Stimulated activated CD4-positive, alpha-beta T cell treated with anti-CD3 and anti-CD28 coated beads, Interleukin-2, amount 100 ng/mL, for 24 hours (primary cell): ENCODE data around the gene ARL3.
"Not testable (repeated sequence)": the region's sequence is repeated elsewhere in the genome, so short reads cannot be mapped to it uniquely, and the experiment has no call there.

ENCODE experiments used
- DNase-seq, 2 donors: peaks; one replicate each; pipeline ENCODE4 v3.0.0-alpha.2; 2020

Gene ARL3

DNA sequence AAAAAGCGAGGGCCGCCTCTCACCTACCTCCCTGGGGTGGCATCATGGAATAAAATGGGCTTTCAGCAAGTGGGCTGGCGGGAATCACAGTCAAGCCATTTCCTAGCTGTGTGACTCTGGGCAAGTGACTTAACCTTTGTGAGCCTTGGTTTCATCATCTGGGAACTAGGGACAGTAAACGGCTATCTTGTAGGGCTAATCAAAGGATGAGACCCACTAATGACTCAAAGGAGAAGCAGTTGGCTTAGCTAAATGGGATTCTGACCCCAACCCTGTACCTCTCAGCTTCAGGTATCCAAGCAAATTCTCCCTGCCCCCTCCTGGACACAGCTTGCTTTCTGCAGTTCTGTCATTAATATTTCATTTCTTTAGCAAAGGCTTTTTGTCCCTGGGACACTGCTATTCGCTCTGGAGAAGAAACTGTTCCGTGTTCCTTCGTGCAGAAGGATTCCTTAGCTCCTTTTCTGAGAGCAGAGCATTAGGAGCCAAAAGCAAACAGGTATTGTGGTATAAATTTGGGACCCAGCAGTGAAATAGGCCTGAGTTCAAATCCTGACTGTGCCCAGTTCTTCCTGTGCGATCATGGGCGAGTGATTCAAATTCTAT lies 44.0 kb downstream of the ARL3 start:
- no peak for DNase-seq

DNA sequence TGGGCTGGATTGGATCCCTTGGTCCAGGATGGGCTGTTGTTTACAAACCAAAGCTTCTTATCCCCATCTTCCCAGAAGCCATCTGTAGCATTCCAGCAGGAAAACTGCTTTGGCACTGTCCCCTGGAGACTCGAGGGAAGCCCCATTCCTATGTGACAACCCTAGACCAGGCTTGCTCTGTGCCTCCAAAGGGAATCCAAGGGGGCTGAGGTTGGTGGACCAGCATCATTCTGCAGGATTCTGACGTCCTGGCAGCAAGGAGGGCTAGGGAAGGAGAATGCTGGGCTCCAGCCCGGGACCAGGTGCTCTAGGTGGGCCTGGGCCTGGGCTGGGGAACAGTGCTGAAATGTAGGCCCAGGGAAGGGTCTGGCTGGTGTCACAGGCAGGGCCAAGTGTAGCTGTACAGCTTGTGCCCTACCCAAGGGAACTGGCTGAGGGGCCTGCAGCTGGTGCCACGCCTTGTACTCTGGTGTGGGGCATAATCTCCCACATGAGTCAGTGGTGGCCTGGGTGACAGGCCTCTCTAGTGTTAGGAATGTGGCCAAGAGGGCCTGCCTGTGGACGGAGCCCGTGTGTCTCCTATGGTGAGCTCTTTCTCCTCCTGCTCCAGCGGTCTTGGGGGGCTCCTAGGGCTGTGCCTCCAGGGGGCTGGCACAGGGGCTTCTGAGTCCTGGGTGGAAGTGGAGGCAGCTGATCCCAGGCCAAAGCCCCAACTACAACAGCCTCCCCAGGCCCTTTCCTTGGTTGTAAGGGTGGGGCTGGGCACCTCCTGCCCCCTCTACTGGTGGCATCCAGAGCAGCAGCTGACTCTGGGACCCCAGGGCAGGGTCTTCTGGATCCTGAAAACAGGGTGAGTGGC lies 44.8 kb downstream of the ARL3 start:
- no peak for DNase-seq

DNA sequence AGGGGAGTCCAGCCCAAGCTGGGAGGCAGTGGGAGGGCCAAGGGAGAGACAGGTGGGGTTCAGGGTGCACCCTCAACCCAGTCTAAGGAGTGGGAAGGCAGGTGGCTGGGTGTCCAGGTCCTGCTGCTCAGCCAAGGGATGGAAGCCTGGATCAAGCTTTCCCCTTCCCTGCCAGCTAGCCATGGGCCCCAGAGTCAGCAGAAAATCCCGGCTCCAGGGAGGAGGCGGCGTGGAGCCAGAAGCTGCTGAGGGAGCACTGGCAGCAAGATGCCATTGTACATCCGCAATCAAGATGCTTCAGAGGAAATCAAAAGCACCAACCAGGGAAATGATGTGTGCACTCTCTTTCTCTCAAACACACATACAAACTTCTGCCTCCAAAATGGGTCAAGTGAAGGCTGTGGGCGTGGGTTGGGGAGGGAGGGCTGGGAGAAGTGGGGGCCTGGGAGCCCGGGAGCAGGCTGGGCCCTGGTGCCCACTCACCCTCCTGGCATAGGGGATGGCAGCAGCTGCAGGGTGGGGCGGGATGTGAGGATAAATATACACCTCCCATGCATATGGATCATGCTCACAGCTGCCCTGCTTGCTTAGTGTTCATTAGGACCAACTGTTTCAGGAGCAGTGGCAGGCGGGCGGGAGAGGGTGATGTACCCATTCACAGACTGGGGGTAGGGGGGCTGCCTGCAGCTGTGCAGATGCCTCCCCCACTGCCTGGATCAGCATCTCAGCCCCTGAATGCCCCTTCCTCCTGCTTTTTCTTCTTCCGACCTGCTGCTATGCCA lies 45.7 kb downstream of the ARL3 start:
- DNase-seq, result no peak

DNA sequence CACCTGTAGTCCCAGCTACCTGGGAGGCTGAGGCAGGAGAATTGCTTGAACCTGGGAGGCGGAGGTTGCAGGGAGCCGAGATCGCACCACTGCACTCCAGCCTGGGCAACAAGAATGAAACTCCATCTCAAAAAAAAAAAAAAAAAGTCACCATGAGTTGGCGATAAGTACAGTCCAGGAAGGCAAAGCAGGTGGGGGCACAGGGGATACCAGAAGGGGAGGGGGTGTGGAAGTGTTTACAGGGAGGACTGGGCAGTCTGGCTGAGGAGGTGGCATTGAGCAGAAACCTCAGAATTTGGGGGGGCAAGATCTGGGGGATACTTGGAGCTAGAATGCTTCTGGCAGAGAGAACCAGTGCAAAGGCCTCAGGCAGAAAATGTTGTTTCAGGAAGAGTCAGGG lies 46.8 kb downstream of the ARL3 start:
- not testable (repeated sequence) for DNase-seq

GRCh38 chr10:102665904-102666509 lies 48.2 kb downstream of the ARL3 start:
- DNase-seq, result no peak

DNA sequence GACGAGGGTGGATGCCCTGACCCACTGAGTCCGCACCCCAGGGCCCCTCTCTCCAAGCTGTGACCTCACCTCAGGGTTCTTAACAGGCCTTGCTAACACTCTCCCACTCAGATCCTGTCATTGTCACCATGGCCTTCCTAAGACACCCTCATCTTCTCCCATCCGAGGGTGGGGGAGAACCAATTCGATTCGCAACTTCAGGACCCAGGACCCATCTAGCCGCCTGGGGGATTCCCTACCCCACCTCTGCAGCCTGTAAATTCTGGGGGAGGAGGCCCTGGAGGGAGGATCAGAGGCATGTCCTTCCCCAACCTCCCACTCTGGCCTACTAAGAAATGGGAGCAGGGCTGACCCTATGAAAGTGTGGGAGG lies 52.6 kb downstream of the ARL3 start:
- no peak for DNase-seq

DNA sequence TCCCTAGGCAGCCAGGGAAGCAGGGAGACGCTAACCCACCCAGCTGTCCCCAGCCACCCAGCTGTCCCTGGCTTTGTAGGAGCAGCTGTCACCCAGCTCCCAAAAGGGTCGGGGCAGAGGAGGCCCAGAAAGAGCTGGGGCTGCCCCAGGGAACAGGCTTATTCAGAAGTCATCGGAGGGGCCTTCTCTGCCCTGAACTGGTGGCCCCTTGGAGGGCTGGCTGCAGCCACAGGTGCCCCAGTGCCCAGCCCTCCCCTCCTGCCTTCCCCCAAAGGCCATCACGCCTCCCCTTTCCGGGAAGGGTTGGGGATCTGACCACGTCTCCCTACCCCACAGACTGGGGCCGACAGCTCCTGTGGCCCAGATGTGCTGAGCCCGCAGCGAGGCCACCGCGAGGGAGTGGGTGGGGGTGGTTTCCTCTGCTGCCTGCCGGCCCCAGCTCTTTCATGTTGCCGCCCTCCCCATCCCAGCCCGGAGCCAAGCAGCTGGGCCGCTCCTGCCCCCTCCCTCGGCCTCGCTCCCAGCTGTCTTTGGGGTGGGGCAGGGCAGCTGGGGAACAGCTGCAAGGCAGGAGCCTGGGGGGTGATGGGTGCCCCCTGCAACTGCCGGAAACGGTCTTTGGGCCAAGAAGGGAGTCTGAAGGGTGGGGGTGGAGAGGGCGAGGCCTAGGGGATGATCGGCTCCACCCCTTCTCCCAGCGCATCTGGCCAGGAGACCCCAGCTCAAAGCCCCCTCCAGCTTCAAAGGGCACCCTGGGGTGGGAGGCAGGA lies 53.1 kb downstream of the ARL3 start:
- peak; percentile 73 to 76 for DNase-seq

GRCh38 chr10:102658802-102659201 lies 55.4 kb downstream of the ARL3 start:
- DNase-seq, result no peak

GRCh38 chr10:102657984-102658724 lies 56.0 kb downstream of the ARL3 start:
- no peak for DNase-seq

DNA sequence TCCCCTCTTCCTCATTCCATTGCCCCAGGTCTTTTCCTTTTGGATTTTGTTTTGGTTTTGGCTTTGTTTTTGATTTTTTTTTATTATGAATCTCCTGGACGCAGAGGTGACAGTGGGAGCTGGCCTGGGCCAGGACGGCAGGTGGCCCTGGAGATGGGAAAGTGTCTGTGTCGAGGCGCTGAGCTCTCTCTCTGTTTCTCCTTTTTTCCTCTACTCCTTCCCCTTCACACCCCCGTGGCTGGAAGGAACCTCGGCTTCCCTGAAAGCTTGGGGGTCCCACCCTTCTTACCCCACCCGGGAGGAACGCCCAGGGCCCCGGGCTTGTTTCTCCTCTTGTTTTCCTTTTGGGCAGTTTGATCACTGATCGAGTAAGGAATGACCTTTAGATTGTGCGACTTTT lies 56.7 kb downstream of the ARL3 start:
- DNase-seq, result no peak

DNA sequence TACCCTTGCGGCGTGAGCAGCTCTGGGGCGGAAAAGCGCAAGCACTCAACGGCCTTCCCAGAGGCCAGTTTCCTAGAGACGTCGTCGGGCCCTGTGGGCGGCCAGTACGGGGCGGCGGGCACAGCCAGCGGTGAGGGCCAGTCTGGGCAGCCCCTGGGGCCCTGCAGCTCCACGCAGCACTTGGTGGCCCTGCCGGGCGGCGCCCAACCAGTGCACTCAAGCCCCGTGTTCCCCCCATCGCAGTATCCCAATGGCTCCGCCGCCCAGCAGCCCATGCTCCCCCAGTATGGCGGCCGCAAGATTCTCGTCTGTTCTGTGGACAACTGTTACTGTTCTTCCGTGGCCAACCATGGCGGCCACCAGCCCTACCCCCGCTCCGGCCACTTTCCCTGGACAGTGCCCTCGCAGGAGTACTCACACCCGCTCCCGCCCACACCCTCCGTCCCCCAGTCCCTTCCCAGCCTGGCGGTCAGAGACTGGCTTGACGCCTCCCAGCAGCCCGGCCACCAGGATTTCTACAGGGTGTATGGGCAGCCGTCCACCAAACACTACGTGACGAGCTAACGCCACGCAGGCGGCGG lies 57.3 kb downstream of the ARL3 start:
- DNase-seq, result no peak

- no peak for DNase-seq
Observed at GRCh38 chr10:102656026-102656425, 58.2 kb downstream of the ARL3 start.

DNA sequence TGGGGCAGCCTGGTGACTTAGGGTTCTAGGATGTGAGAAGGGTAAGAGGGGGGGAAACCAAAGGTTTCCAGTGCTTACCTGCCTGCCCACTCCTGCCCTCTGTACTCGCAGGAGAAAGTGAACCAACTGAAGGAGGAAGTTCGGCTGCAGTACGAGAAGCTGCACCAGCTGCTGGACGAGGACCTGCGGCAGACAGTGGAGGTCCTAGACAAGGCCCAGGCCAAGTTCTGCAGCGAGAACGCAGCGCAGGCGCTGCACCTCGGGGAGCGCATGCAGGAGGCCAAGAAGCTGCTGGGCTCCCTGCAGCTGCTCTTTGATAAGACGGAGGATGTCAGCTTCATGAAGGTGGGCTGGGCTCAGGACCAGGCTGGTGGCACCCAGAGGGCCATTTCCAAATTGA lies 59.2 kb downstream of the ARL3 start:
- no peak for DNase-seq

DNA sequence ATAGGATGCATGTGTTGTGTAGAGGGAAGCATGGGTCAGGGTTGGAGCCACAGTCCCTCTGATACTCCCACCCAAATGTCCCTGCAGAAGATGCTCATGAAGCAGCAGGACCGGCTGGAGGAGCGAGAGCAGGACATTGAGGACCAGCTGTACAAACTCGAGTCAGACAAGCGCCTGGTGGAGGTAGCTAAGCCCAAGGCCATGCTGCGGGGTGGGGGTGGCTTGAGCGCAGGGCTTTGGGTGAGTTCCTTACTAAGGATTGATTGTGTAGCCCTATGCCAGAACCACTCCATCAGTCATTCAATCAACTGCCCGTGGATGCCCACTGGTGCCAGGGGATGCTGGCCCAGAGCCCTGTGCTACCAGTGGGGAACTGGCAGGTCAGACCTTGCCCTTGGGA lies 59.6 kb downstream of the ARL3 start:
- no peak for DNase-seq

DNA sequence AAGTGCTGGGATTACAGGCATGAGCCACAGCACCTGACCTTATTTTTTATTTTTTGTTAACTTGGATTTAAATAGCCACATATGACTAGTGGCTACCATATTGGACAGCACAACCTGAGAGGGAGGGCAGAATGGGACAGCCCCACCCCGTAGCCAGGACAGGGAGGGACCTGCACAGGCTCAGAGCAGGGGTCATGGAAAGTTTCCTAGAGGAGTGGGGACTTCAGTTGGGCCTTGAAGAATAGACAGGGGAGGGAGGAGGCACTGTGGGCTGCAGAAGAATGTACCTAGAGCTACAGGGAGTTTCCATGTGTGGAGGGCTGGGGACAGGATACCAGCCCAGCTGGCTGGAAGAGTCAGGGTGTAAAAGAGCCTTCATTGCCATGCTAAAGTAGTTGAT lies 61.1 kb downstream of the ARL3 start:
- DNase-seq, result no peak

GRCh38 chr10:102652170-102652916 lies 61.9 kb downstream of the ARL3 start:
- DNase-seq, result no peak

GRCh38 chr10:102651455-102652169 lies 62.6 kb downstream of the ARL3 start:
- no peak for DNase-seq

GRCh38 chr10:102650655-102651454 lies 63.3 kb downstream of the ARL3 start:
- no peak for DNase-seq
